LNCAP (cell line): ENCODE data around the gene FOXJ1.

ENCODE experiments used
- TF ChIP-seq, protein P1 (sequence below): fragments of 450-650 bp; IDR thresholded peaks from 2 replicates; pipeline ENCODE4 v1.5.1; 2017; ENCODE audit warnings: mild to moderate bottlenecking

Gene FOXJ1

DNA sequence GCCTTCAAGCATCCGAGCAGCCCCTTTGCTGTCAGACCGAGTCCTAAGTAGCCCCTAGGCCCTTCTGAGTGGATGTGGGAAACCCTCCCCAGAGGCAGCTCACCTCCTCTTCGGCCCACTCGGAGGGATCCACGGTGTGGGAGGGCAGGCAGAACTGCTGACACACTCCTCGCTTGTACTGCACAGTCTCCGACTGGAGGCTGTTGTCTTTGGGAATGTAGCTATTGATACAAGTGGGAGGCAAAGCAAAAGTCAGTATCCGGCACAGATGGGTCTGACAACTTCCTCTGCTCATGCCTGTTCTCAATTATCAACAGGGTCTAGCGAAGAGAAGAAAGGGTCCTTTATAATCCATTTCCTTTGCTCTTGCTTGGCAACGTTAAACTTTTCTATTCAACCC is 25.9 kb upstream of the FOXJ1 start:
- TF ChIP-seq, protein P1, sequence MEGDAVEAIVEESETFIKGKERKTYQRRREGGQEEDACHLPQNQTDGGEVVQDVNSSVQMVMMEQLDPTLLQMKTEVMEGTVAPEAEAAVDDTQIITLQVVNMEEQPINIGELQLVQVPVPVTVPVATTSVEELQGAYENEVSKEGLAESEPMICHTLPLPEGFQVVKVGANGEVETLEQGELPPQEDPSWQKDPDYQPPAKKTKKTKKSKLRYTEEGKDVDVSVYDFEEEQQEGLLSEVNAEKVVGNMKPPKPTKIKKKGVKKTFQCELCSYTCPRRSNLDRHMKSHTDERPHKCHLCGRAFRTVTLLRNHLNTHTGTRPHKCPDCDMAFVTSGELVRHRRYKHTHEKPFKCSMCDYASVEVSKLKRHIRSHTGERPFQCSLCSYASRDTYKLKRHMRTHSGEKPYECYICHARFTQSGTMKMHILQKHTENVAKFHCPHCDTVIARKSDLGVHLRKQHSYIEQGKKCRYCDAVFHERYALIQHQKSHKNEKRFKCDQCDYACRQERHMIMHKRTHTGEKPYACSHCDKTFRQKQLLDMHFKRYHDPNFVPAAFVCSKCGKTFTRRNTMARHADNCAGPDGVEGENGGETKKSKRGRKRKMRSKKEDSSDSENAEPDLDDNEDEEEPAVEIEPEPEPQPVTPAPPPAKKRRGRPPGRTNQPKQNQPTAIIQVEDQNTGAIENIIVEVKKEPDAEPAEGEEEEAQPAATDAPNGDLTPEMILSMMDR: no peak

DNA sequence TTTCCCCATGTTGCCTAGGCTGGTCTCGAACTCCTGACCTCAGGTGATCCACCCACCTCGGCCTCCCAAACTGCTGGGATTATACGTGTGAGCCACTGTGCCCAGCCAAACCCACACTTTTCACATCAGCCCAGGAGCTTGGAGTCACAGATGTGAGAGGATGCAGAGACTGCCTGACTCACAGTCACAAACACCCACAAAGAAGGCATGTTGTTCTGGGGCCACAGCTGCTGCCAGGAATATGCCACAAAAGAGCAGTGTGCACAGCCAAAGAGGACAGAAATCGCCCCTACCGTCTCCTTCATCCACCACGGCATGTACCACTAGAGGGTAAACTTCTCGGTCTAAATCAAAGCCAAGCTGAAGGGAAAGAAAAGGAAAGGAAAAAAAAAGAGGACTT is 25.1 kb upstream of the FOXJ1 start:
- TF ChIP-seq, protein P1: no peak

DNA sequence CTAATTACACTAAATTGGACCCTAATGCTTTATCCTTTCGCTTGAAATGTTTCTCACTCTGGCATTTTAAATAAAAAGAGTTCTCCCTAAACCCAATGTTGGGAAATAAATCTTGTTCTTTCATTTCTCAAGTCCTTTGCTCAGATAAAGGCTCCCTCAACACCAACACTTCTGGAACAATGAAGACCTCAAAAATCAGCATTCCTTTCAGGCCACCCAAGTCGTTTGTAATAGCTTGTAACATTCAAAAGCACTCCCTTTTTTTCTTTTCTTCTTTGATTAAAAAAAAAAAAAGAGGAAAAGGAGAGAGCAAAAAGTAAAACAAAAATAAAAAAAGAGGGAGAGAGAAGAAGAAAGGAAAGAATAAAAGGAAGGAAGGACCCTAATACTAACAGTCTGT is 23.3 kb upstream of the FOXJ1 start:
- TF ChIP-seq, protein P1: no peak

DNA sequence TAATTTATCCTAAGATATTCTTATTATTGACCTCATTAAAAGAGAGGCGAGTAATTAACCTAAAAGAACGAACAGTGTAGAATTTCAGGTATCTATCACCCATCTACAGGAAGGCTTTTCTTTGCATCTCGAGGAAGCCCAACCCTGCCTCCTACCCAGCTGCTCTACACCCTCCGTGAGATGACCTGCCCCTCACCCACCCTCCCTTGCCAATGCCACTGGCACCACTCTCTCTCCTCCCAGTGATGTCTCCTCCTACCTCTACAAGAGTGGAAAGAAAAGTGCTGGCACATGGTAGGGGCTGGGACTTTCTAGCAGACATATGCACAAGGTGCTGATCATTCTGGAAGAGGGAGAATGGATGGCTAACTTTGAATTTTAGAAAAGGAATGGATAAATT is 22.9 kb upstream of the FOXJ1 start:
- TF ChIP-seq, protein P1: no peak

DNA sequence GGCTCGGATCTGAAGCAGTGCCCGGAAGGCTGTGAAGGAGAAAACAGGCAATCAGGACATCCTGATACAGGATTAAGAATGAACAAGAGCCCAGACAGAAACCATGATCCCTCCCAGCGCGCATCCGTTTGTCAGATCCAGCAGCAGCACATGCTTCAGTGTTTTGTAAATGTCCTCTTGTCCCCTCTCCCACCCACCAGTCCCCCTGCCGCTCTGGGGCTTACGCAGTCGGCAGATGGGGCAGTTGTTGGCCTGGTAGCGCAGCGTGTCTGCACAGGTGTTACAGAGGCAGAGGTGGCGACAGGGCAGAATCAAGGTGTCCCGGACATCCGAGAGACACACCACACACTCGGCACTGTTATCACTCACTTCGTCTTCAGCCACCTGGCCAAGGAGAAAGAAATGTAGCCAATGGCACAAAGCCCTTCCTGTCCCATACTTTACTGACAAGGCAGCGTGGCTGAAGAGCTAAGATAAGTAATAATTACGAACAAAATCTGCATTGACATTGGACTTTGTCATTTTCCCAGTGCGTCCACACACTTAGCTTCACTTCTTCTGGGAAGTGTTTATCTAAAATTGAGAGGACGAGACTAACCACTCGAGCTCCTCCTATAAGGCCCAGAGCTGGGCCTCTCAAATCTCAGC is 20.7 kb upstream of the FOXJ1 start:
- TF ChIP-seq, protein P1: no peak

DNA sequence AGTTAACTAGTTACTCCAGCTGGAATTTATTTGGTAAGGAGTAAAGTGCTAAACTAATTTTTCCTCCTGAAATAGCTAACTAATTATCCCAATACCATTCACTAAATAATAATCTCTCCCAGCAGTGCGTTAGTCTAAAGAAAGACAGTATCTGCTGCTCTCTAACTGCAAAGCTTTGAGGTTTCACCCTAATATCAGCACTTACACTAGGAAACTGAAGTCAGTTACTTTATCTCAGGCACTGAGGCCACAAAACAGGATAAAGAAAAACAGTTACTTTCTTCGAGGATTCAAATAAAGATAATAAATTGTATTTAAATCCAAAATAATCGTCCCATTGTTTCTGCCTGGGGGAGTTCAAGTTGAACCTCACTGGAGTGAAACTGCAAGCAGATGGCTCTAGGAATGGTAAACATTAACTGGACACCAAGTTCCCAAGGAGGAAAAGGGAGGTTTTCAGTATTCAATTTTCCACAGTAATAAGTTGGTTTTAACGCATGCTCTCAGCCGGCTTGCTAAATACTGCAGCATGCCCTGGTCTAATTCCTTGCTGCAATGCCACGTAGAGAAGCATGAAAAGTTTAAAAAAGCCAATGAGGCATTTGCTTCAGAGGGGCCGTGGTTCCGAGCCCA is 20.0 kb upstream of the FOXJ1 start:
- TF ChIP-seq, protein P1: no peak

DNA sequence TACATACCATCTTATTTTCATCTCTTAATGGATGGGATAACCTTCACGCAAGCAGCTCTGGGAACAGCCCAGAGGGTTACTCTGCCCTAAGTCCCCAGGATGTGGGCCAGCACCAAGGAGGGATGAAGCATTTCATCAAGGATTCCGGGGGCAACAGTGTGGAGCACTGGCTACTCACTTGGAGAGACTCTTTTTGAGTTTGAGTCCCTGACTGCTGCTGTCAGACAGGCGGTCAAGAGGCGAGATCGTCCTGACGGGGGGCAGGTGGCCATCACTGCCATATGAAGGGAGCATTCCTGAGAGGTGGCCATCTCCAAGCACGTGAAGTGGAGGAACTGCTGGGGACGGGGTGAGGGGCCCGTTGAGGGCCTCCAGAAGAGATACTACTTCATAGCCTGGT is 18.1 kb upstream of the FOXJ1 start:
- TF ChIP-seq, protein P1: no peak
